Loucy (cell line): ENCODE results near the gene CTNNA2.

Experiments
- EZH2phosphoT487 ChIP-seq: fragments of 200-600 bp; IDR thresholded peaks from 2 replicates; pipeline ENCODE4 v1.6.1; 2018; ENCODE audit warnings: antibody characterized with exemption, mild to moderate bottlenecking, moderate library complexity, borderline replicate concordance
- TF ChIP-seq, protein P1 (sequence below): fragments of 200-600 bp; sonication (generic); conservative IDR thresholded peaks from 2 replicates; pipeline ENCODE4 v1.5.1; 2014; ENCODE audit warnings: mild to moderate bottlenecking, antibody characterized with exemption, low read length

DNA sequence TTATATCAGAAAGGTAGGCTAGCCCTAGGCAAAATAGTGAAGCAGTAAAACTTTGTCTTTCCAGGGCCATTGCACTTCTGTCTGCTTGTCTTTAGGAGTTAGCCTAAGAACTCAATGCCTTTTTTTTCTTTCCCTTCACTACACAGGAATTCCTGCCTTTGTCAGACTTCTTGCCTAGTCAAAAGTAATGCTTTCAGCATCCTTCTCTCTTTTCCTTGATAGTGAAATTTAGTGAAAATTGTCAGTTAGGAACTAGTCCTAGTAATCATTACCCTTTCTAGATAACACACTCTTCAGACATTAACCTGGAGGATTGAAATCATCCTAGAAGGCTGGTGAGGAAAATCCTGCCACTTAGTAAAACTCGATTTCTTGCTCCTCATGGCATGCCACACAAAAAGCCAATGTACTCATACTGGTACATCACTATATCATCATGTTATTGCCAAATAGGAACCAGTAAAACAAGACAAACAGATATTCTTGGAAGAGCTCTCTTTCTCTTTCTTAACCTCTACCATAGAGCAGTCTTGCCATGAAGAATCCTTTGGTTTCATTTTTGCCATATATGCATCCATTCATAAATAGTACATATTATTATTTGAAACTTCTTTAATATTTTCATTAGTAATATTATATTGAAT lies 320.5 kb downstream of the CTNNA2 start:
- TF ChIP-seq, protein P1, sequence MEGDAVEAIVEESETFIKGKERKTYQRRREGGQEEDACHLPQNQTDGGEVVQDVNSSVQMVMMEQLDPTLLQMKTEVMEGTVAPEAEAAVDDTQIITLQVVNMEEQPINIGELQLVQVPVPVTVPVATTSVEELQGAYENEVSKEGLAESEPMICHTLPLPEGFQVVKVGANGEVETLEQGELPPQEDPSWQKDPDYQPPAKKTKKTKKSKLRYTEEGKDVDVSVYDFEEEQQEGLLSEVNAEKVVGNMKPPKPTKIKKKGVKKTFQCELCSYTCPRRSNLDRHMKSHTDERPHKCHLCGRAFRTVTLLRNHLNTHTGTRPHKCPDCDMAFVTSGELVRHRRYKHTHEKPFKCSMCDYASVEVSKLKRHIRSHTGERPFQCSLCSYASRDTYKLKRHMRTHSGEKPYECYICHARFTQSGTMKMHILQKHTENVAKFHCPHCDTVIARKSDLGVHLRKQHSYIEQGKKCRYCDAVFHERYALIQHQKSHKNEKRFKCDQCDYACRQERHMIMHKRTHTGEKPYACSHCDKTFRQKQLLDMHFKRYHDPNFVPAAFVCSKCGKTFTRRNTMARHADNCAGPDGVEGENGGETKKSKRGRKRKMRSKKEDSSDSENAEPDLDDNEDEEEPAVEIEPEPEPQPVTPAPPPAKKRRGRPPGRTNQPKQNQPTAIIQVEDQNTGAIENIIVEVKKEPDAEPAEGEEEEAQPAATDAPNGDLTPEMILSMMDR: no peak
- TF ChIP-seq EZH2phosphoT487: no peak
